Activated naive CD8-positive, alpha-beta T cell (primary cell): ENCODE data around the gene HSPA12A.

Experiments
- H3K27ac Mint-ChIP-seq: one replicate; pipeline ENCODE4 v1.8.0; 2021; ENCODE audit warnings: mixed read lengths
- H3K27me3 Mint-ChIP-seq: one replicate; pipeline ENCODE4 v1.8.0; 2021; ENCODE audit warnings: mixed read lengths
- H3K36me3 Mint-ChIP-seq: one replicate; pipeline ENCODE4 v1.8.0; 2021; ENCODE audit warnings: mixed read lengths
- H3K4me1 Mint-ChIP-seq: one replicate; pipeline ENCODE4 v1.8.0; 2021; ENCODE audit warnings: low read depth, mixed read lengths
- H3K4me3 Mint-ChIP-seq: one replicate; pipeline ENCODE4 v1.8.0; 2021; ENCODE audit warnings: mild to moderate bottlenecking, mixed read lengths
- H3K9me3 Mint-ChIP-seq: one replicate; pipeline ENCODE4 v1.8.0; 2021; ENCODE audit warnings: low read depth, mixed read lengths

The HSPA12A gene

DNA sequence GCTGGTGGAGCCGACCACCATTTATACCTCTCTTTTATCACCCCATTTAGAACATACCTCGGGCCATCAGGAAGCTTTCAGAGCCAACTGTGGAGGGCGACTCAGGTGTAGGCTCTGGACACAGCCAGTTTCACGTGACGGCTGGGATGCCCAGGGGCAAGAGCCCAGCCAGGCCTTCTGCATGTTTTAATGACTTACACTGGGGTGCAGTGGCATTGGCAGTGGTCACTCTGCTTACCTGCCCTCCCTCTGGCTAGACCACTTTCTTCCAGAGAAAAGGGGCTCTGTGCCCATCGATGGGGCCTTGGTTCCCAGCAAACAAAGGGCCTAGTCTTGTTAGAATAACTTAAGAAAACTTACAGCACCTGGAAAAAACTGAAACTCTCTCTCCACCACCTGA lies 71.7 kb downstream of the HSPA12A start:
- Mint-ChIP-seq H3K27ac (no peak overlapping the region), H3K4me1 (no peaks in the 10 kb centered on the region), H3K4me3 (no peak overlapping the region), H3K9me3 (no peaks in the 10 kb centered on the region), H3K27me3 (peaks cover 23% of the 10 kb centered on the region), H3K36me3 (no peaks in the 10 kb centered on the region)

DNA sequence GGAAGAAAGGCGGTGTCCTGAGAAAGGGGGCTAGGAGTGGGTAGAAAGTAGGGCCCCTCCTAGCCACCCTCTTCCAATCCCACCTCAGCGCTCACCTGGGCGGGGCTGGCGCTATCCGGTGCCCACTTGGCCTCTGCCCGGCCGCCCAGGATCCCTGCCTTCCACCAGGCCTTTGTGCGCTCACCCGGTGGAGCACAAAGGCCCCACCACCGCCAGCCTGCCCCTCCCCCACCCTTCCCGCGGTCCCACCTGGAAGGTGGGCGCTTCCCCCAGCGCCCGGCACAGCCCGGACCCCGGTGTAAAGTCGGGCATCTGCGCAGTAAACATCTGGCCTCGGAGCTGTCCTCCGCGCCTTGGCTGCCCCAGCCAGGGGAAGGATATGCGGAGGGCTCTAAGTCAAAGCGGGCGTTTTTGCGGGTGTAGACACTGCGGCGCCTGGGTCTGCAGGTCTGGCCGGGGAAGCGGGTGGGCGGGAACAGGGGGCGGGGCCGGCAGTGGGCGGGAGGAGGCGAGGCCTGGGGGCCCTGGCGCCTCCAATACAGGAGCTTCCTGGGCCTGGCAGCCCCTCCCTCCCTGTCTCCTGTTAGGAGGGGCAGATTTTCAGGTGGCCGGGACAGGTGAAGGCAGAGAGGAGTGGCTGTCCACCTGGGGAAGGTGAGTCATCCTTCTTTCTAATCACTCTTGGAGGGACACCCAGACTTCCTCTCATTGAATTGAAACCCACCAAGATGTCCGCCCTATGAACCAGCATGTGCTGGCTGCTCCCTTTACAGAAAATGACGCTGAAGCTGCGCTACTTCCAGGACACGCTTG lies 72.3 kb downstream of the HSPA12A start:
- H3K4me3 Mint-ChIP-seq, result no peak overlapping the region

DNA sequence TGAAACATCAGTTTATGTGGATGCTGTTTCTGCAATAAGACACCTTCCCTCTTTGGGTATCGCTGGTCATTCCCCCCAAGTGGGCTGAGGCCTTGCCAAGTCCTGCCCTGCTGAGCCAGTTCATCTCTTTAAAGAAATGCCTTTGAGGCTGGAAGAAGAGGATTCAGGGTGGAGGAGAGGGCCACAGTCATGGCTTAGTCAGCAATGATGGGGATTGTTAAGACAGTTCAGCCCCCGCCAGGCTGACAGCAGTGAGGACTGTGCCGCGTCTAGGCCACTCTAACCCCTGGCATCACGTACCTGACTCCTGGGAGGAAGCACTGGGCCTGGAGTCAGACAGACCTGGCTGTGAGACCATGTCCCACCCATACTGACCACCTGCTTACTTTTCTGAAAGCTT lies 73.3 kb downstream of the HSPA12A start:
- no peaks in the 10 kb centered on the region for H3K9me3 Mint-ChIP-seq
- peaks cover 20% of the 10 kb centered on the region for H3K27me3 Mint-ChIP-seq
- H3K27ac Mint-ChIP-seq, result no peak overlapping the region

More for the DNA sequence above, 72.3 kb downstream of the HSPA12A start:
- no peaks in the 10 kb centered on the region for H3K9me3 Mint-ChIP-seq
- peaks cover 23% of the 10 kb centered on the region for H3K27me3 Mint-ChIP-seq
- H3K27ac Mint-ChIP-seq, result no peak overlapping the region
- no peaks in the 10 kb centered on the region for H3K36me3 Mint-ChIP-seq
- no peaks in the 10 kb centered on the region for H3K4me1 Mint-ChIP-seq

DNA sequence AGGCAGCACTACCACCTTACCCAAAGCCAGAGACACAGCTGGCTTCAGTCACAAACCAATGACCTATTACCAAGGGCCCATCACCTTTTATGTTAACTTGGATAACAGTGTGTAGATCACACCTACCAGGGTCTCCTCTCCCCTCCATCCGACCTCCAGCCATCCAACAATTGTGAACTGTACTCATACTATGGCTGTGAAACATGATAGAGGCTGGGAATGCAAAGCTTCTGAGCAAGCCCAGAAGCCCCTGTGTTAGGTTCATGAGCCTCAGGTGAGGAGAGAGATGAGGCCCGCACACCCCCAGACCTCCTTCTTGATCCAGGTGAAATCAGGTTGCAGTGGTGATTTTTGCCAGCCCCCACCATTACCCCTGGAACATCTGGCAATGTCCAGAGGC lies 73.9 kb downstream of the HSPA12A start:
- H3K4me3 Mint-ChIP-seq, result no peak overlapping the region
- H3K36me3 Mint-ChIP-seq, result no peaks in the 10 kb centered on the region
- H3K27ac Mint-ChIP-seq, result no peak overlapping the region
- peaks cover 20% of the 10 kb centered on the region for H3K27me3 Mint-ChIP-seq
- H3K4me1 Mint-ChIP-seq, result no peaks in the 10 kb centered on the region
- H3K9me3 Mint-ChIP-seq, result no peaks in the 10 kb centered on the region

More for the DNA sequence above, 73.3 kb downstream of the HSPA12A start:
- H3K4me3 Mint-ChIP-seq, result no peak overlapping the region
- no peaks in the 10 kb centered on the region for H3K4me1 Mint-ChIP-seq
- no peaks in the 10 kb centered on the region for H3K36me3 Mint-ChIP-seq

DNA sequence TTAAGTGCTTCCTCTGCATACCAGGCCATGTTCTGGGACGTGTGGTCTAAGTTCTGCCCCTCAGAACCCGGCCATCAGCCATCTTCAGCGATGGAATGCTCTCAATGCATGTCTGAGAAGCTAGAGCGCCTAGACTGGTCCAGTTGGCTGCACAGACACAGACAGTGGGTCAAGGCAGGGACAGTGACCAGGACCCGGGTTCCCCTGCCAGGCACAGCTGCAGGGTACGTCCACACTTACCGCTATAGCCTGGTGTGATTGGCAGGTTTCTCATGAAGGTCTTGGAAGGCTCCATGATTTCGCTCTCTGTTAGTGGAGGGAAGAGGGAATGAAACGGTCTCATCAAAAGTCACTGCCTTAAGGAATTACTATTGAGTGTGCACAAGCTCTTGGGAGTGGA lies 74.3 kb downstream of the HSPA12A start:
- no peaks in the 10 kb centered on the region for H3K36me3 Mint-ChIP-seq
- no peaks in the 10 kb centered on the region for H3K4me1 Mint-ChIP-seq
- H3K27ac Mint-ChIP-seq, result no peak overlapping the region
- no peak overlapping the region for H3K4me3 Mint-ChIP-seq
- no peaks in the 10 kb centered on the region for H3K9me3 Mint-ChIP-seq
- peaks cover 20% of the 10 kb centered on the region for H3K27me3 Mint-ChIP-seq

DNA sequence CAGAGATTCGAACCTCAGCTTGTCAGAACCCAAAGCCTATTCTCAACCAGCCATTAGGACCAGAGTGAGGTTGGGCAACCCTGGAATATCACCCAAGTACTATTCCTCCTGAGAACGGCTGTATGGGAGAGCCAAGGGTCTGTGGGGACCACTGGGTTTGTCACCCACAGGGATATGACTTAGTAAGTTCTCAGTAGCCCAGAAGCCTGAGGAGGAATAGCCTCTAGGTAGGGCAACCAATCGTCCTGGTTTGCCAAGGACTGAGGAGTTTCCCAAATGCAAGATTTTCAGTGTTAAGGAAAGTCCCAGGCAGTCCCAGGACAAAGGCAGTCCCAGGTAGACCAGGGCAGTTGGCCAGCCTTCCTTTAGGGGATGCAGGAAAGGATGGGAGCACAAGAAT lies 74.9 kb downstream of the HSPA12A start:
- no peak overlapping the region for H3K4me3 Mint-ChIP-seq
- H3K36me3 Mint-ChIP-seq, result no peaks in the 10 kb centered on the region
- H3K27me3 Mint-ChIP-seq, result peaks cover 20% of the 10 kb centered on the region
- H3K9me3 Mint-ChIP-seq, result no peaks in the 10 kb centered on the region
- no peaks in the 10 kb centered on the region for H3K4me1 Mint-ChIP-seq
- H3K27ac Mint-ChIP-seq, result no peak overlapping the region

DNA sequence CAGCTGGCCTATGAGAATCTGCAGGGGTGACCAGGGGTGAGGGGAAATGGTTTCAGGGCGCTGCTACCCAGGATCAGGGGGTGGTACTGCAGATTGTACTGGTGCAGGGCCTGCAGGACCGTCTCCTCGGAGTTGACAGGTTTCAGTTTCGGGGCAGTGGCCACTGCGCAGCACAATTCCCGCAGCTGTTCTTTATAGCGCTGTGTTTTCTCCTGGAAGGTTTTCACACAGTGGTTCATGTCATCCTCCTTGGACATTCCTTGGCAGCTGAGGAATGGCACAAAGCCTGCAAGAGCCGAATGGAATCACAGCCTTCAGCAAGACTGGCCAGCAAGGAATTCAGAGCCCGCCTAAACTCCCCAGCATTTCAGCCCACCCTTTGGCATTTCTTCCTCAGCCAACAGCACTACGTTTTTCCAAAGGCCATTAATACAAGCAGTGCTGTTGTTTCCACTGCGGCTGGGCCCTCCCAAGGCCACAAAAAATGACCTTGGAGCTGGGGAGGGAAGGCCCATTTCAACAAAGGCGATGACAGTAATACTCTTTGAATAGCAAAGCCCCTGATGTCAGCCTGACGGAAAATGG lies 76.7 kb downstream of the HSPA12A start:
- Mint-ChIP-seq H3K4me3 (no peak overlapping the region), H3K36me3 (no peaks in the 10 kb centered on the region), H3K4me1 (no peaks in the 10 kb centered on the region), H3K27ac (no peak overlapping the region), H3K9me3 (no peaks in the 10 kb centered on the region), H3K27me3 (peaks cover 14% of the 10 kb centered on the region)

DNA sequence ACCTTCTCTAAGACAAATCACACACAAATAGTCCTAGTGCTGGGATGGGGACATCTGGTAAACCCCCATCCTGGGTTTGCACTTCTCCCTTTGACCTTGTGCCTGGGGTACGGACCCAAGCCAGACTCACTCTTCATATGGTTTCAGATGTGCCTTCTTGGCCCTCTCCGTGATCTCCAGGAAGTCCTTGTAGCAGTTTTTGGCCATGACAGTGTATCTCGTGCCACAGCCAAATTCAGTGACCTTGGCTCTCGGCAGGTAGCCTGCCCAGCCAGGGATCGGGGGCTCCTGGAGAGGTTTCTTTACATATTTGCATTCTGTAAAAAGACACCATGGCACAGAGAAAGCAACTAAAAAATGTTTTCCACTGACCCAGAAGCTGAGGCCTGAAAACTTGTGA lies 77.7 kb downstream of the HSPA12A start:
- no peaks in the 10 kb centered on the region for H3K9me3 Mint-ChIP-seq
- no peaks in the 10 kb centered on the region for H3K36me3 Mint-ChIP-seq
- no peak overlapping the region for H3K27ac Mint-ChIP-seq
- H3K4me1 Mint-ChIP-seq, result no peaks in the 10 kb centered on the region
- H3K4me3 Mint-ChIP-seq, result no peak overlapping the region
- peaks cover 11% of the 10 kb centered on the region for H3K27me3 Mint-ChIP-seq

DNA sequence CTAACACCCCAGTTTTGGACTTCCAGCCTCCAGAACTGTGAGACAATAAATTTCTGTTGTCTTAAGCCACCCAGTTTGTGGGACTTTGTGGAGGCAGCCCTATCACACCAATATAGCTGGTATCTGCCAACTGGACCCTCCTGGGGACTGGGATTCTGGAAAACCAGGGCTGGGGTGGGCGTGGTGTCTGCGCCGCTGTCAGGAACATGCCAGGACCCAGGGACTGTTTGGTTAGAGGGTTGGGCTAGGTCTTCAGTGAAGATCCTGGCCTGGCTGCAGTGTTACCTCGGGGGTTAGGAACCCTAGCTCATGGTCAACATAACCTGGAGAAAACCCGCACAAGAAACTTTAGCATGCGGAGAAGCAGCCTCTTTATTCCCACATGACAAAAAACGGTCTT lies 79.0 kb downstream of the HSPA12A start:
- Mint-ChIP-seq H3K36me3 (no peaks in the 10 kb centered on the region), H3K9me3 (no peaks in the 10 kb centered on the region), H3K4me1 (no peaks in the 10 kb centered on the region), H3K27ac (no peak overlapping the region), H3K4me3 (no peak overlapping the region), H3K27me3 (peaks cover 10% of the 10 kb centered on the region)

DNA sequence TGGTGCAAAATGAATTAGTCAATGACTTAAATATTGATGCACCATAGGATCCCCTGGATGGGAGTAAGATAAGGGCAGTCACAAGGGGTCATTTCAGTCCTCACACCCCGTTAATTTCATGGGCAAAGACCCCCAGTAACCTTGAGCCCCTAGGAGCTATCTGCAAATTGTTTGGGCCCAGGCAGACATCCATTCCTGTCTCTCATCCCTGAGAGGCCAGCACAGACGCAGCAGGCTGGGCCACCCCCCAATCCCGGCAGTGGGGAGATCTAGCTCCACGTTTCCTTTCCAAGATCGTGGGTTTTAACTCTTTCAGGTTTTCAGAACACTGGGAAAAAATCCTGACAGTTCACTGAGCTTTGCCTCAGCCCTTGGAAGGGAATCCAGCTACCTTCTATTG lies 81.5 kb downstream of the HSPA12A start:
- H3K27me3 Mint-ChIP-seq, result peaks cover 1% of the 10 kb centered on the region

DNA sequence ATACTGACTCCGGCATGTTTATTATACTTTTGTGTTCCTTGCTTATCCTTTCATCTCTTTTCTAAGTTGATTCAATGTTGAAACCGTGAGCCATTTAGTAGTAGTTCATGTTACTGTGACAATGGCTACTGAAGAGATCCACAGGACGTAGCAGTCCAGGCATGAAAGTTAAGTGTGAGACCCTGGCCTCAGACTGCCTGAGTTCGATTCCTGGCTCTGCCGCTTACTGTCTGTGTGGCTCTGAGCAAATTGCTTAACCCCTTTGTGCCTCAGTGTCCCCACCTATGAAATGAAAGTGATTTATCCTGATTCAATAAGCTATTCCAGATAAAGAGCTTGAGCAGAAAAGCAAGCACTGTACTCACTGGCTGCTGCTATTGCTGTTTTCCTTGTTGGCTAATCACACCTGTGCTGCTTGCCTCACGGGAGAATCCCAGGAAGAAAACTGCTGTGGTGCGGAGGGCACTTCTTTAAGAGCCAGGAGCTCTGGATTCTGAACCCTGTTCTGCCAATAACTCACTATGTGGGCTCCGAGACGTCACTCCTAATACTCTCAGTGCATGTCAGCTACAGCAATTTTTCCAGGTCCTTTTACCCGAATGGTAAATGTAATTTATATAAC lies 83.2 kb downstream of the HSPA12A start:
- Mint-ChIP-seq H3K27ac (no peak overlapping the region), H3K36me3 (no peaks in the 10 kb centered on the region), H3K27me3 (peaks cover 3% of the 10 kb centered on the region), H3K4me3 (no peak overlapping the region), H3K9me3 (no peaks in the 10 kb centered on the region), H3K4me1 (no peaks in the 10 kb centered on the region)

More for the DNA sequence above, 81.5 kb downstream of the HSPA12A start:
- Mint-ChIP-seq H3K36me3 (no peaks in the 10 kb centered on the region), H3K27ac (no peak overlapping the region), H3K9me3 (no peaks in the 10 kb centered on the region), H3K4me3 (no peak overlapping the region), H3K4me1 (no peaks in the 10 kb centered on the region)

DNA sequence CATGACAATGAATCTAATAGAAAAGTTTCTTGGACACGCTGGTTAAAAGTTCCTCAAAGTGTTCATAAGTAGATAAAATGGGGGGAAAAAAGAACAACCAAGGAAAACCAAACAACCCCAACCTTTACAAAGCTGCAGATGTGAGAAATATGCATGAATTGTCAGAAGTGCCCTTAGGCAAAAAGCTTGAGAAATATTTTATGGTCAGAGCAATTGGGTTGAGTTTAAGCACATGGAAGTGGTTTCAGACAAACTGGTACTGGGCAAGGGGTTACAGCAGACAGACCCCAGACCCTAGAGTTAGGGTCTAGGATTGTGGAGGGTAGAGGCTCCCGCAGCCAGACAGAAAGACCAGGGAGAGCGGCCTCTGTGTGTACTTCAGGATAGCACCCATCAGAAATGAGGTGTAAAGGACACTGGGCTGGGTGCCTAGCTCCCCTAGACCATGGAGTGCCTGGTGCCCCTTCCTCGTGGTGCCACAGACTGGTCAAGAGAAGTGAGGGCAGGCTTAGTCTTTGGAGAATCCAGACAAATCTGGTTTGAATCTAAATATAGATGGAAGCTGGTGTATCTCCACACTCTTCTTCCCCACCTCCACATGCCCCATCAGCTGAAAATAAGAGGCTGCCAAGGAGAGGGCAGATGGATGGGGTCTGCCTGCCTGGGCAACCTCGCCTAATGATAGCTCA lies 84.4 kb downstream of the HSPA12A start:
- Mint-ChIP-seq H3K36me3 (no peaks in the 10 kb centered on the region), H3K27me3 (peaks cover 3% of the 10 kb centered on the region), H3K9me3 (no peaks in the 10 kb centered on the region), H3K4me1 (no peaks in the 10 kb centered on the region), H3K4me3 (no peak overlapping the region), H3K27ac (no peak overlapping the region)

DNA sequence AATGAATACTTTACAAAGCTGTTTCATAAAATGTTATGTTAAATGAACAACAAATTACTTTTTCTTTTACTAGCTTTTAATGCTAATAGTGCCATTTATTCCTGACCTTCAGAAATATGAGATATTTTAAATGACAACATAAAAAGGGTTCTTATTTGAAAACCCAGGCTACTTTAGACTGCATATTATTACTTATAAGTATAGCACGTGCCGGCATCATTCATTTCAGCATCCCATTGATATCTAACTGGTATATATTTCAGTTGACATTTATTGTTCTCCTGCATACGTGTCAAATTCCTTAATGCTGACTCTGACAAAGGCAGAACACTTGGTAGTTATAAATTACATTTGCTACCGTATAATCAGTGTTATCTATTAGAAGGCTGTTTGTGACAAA lies 86.3 kb downstream of the HSPA12A start:
- Mint-ChIP-seq H3K4me1 (no peaks in the 10 kb centered on the region), H3K4me3 (no peak overlapping the region), H3K27me3 (peaks cover 7% of the 10 kb centered on the region), H3K36me3 (no peaks in the 10 kb centered on the region), H3K9me3 (peaks cover 6% of the 10 kb centered on the region), H3K27ac (no peak overlapping the region)

DNA sequence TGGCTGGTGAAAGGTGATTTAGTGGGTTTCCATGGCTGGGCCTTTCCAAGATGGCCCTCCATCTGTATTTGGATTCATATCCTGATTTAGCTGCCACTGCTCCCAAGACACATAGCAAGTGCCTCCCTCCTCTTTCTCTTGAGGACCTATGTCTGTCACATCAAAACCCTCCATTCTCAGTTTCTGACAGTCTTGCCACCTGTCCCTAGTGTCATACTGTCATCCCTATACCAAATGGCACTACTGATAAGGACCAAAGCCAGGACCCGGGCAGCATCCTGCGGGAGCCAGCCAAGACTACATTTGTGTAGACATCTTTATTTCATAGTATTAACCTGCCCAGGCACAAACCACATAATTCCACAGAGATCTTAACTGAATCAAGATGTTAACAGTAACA lies 86.8 kb downstream of the HSPA12A start:
- Mint-ChIP-seq H3K36me3 (no peaks in the 10 kb centered on the region), H3K9me3 (peaks cover 6% of the 10 kb centered on the region), H3K4me1 (no peaks in the 10 kb centered on the region), H3K27ac (no peak overlapping the region), H3K27me3 (peaks cover 7% of the 10 kb centered on the region), H3K4me3 (no peak overlapping the region)

DNA sequence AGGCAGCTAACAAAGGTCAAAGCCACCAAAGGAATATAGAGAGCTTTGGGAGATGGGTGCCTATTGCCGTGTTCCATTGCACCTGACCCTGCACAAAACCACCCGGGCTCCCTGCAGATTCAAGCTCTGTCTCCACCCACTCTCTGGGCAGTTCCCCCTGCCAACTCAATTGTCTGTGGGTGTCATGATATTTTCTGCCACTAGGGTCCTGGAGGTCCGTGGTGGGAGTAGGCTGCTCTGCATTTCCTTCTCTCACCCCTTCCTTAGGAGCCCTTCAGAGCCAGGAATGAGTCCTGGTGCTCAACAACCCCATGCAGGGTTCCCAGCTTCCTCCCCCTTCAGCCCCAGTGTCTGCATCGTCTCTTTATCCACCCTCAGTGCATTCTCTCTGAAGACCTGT lies 87.5 kb downstream of the HSPA12A start:
- H3K4me1 Mint-ChIP-seq, result no peaks in the 10 kb centered on the region
- no peaks in the 10 kb centered on the region for H3K36me3 Mint-ChIP-seq
- no peak overlapping the region for H3K27ac Mint-ChIP-seq
- no peak overlapping the region for H3K4me3 Mint-ChIP-seq
- peaks cover 6% of the 10 kb centered on the region for H3K9me3 Mint-ChIP-seq
- peaks cover 7% of the 10 kb centered on the region for H3K27me3 Mint-ChIP-seq
